ENCODE results near the gene SSX2IP.

DNA sequence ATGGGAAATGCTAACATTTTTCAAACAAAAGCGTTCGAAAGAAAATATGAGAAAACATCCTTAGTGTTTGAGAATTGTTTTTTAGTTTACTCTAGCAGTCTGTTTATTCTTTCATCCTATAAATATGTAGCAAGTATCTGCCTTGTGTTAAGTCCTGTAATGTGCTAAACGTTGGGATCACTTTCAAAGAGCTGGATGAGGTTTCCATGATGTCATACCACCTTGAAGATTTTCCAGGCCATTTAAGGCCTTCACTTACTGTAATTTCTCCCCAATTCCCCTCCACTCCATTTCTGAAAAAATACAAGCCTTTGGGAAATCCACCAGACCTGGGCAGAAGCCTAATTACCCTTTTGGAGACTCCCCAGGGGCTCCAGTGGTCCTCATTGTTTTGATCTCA, 91.8 kb downstream of the SSX2IP start:
- TF ChIP-seq, protein P1, sequence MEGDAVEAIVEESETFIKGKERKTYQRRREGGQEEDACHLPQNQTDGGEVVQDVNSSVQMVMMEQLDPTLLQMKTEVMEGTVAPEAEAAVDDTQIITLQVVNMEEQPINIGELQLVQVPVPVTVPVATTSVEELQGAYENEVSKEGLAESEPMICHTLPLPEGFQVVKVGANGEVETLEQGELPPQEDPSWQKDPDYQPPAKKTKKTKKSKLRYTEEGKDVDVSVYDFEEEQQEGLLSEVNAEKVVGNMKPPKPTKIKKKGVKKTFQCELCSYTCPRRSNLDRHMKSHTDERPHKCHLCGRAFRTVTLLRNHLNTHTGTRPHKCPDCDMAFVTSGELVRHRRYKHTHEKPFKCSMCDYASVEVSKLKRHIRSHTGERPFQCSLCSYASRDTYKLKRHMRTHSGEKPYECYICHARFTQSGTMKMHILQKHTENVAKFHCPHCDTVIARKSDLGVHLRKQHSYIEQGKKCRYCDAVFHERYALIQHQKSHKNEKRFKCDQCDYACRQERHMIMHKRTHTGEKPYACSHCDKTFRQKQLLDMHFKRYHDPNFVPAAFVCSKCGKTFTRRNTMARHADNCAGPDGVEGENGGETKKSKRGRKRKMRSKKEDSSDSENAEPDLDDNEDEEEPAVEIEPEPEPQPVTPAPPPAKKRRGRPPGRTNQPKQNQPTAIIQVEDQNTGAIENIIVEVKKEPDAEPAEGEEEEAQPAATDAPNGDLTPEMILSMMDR (IDR thresholded peaks at IDR 0.05) = no peak
- TF ChIP-seq ZFX (IDR thresholded peaks at IDR 0.05; ENCODE audit: borderline replicate concordance) = no peak

All from 22Rv1 (cell line).